GM18508 (cell line): ENCODE measurements around the gene TEX54.
"Not testable (repeated sequence)": the region's sequence is repeated elsewhere in the genome, so short reads cannot be mapped to it uniquely, and the experiment has no call there.

Experiments used
- ATAC-seq: cut with Tn5 transposase; IDR thresholded peaks from one replicate; pipeline ENCODE4 v1.9.1; 2021; ENCODE audit warnings: moderate number of reproducible peaks; ENCODE audit not compliant: insufficient read depth, unreplicated experiment

TEX54 gene

DNA sequence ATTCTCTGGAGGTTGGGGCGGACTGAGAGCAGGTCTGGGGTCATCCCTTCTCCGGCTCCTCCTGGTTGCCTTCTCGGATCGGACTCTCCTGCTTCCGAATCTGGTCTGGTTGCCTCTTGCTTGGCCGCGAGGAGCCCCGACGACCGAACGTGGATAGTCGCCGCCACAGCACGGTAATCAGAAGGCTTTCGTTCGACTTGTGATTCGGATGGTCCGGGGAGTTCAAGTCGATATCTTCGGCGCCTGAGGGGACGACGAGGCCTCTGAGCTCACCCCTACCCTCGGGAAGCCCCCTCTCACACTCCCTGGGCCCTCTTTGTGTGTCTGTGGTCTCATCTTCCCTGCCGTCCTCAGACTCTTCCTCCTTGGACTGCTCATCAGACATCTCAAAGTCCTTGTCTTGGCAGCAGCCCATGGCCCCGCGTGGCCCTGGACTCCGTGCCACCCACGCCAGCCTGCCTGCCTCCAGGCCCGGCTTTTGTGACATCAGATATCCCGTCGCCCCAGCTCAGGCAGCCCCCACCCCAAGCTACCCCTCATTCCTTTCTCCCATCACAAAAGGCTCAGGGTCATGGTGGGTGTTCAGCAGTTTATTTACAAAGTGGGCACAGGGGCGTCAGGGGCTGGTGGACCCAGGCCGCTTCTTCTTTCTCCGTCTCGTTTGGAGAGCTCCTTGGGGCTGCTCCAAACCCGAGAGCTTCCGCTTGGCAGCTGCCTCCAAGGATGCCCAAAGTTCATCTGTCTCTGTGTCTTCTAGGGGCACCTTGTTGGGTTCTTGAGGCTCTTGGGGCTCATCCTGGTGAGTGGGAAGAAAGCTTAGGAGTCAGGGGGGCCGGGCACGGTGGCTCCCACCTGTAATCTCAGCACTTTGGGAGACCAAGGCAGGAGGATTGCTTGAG, at the start of gene TEX54:
Gene TEX54 (minus strand): TSS at position 506 of the 899 bp plus-strand sequence.
- ATAC-seq: no peak

DNA sequence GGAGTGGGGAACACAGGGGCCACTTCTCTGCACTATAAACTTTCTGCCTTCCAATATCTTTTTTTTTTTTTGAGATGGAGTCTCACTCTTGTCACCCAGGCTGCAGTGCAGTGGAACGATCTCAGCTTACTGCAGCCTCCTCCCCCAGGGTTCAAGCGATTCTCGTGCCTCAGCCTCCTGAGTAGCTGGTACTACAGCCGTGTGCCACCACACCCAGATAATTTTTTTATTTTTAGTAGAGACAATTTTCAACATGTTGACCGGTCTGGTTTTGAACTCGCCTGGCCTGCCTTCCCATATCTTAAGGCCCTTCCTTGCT, 49.7 kb upstream of the TEX54 start:
- no peak for ATAC-seq

DNA sequence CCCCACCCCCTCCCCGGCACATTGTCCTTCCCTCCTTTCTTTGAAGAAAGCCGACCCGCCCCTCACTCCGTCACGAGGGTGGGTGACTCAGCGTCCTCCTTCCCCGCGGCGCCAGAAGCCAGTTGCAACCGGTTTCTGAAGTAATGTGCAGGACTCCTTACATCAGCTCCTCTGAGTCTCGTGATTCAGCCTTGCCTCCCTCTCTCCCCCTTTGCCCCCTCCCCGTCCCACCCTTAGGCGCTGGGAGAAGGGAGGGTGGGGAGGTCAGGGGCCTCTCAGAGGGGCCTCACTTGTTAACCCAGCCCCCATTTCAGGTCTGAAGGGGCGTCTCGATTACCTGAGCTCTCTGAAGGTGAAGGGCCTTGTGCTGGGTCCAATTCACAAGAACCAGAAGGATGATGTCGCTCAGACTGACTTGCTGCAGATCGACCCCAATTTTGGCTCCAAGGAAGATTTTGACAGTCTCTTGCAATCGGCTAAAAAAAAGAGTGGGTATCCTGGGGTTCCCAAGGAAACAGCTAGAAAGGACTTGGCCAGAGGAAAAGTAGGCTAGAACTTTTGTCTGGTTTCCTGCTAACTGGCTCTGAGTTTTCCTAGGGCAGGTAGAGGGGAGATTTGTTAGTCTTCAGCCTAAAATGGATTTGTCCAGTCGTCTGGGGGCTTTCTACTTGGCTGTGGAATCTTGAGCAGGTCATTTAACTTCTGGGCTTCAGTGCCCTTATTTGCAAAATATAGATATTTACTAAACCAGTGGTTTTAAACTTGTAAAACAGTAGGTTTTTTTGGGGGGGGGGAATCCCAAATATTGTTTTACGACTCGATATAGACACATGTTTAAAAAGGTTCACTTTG, 49.2 kb upstream of the TEX54 start:
- ATAC-seq: peak; percentile 26

DNA sequence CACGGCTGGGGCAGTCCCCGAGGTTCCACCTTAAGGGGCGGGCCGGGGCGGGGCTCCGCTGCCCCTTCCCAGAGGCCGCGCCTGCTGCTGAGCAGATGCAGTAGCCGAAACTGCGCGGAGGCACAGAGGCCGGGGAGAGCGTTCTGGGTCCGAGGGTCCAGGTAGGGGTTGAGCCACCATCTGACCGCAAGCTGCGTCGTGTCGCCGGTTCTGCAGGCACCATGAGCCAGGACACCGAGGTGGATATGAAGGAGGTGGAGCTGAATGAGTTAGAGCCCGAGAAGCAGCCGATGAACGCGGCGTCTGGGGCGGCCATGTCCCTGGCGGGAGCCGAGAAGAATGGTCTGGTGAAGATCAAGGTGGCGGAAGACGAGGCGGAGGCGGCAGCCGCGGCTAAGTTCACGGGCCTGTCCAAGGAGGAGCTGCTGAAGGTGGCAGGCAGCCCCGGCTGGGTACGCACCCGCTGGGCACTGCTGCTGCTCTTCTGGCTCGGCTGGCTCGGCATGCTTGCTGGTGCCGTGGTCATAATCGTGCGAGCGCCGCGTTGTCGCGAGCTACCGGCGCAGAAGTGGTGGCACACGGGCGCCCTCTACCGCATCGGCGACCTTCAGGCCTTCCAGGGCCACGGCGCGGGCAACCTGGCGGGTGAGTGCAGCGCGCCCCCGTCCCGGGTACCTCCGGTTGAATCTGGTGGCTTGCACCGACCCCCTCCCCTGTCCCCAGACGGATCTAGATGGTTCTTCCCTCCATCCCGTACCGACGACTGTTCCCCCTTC, 48.4 kb upstream of the TEX54 start, which contains the start of gene SLC3A2:
Gene SLC3A2 (plus strand): TSS at position 94 of the 776 bp plus-strand sequence. CDS start 128 bp downstream, at position 222.
- ATAC-seq: peak; percentile 35

DNA sequence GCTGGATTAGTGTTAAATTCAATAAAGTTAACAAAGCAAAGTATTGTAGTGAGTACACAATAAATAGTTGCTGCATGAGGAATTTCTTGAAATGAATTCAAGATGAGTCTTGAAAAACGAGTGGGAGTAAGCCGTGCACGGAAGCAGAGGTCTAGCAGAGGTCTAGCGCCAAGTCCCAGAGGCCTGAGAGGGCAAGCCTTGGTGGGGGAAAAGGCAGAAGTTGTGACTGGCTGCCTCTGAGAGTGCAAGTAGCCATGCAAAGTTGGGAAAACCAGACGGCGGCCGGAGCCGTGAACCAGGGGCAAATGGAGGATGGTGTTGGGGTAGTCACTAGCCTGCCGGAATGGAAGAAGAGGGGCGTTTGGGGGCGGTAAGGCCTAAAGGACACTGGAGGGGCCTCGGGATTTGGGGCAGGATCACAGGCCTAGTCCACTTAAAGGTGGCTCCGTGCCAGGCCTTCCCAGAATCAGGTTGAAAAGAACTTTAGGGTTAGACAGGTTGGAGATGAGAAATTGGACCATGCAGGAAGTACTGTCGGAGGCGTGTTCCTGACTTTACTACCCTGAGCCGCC, 47.7 kb upstream of the TEX54 start:
- no peak for ATAC-seq

DNA sequence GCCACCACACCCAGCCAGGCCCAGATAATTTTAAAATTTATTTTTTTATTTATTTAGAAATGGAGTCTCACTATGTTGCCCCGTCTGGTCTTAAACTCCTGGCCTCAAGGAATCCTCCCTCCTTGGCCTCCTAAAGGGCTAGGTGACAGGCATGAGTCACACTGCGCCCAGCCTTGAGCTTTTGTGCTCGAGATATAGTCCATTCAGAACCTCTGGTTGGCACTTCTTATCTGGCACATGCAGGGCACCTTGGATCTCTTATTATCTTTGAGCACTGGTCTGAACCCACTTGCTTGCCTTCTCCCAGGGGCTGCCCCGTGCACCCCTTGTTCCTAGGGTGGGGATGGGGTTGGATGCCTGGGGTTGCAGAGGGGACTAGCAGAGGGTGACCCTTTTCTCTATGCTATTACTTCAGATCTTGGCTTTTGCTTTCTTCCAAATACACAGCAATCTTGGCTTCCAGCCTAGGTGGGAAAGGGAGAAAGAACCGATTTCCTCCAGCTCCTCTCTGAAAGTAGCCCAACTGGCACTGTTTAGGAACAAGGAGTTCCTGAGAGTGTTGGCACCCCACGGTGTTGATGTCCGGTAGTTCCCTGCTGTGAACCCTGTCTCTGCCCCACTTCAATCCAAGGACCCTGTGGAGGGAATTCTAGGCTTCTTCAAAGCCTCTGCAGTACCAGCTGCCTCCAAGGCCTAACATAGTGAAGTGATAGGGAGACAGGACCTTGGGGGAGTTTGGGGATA, 46.8 kb upstream of the TEX54 start:
- no peak for ATAC-seq

DNA sequence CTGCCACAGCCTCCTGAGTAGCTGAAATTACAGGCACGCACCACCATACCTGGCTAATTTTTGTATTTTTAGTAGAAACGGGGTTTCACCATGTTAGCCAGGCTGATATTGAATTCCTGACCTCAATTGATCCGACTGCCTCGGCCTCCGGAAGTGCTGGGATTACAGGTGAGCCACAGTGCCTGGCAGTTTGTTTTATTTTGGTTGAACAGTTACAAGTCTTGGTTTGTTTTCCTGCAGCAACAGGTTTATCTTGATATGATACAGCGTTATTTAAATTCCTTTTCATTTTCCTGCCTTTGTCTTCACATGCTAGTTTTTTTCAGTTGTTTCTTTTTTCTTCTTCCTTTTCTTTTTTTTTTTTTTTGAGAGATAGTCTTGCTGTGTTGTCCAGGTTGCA, 44.1 kb upstream of the TEX54 start:
- no peak for ATAC-seq

DNA sequence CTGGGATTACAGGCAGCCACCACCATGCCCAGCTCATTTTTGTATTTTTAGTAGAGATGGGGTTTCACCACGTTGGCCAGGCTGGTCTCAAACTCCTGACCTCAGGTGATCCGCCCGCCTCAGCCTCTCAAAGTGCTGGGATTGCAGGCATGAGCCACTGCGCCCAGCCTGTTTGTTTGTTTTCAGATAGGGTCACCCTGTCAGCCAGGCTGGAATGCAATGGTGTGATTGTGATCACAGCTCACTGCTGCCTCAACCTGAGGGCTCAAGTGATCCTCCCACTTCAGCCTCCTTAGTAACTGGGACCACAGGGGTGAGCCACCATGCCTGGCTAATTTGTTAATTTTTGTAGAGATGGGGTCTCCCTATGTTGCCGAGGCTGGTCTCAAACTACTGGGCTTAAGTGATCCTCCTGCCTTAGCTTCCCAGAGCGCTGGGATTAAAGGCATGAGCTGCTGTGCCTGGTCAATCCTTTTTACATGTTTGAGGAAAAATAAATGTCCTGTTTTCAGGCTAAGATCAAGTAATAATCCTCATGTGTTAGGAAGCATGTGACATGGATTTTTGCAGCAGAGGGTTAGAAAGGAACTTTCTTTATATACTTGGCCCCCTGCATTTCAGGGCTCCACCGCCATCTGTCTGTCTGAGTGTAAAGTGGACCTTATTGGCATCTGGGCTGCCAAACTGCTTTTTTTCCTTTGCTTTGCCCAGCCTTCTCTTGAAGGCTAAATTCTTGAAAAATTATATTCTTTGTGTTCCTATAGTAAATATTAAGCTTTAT, 43.2 kb upstream of the TEX54 start:
- no peak for ATAC-seq

DNA sequence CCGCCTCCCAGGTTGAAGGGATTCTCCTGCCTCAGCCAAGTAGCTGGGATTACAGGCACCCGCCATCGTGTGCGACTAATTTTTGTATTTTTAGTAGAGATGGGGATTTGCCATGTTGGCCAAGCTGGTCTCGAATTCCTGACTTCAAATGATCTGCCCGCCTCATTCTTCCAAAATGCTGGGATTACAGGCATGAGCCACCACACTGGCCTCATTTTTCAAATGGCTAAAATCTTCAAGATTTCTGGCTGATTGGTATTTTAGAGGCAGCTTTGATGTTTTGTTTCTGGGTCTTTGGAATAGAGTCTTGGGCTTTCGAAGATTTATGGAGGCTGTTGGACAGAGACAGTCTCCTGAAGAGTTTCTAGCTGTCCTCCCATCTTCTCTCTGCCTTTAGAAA, 42.2 kb upstream of the TEX54 start:
- ATAC-seq: no peak

DNA sequence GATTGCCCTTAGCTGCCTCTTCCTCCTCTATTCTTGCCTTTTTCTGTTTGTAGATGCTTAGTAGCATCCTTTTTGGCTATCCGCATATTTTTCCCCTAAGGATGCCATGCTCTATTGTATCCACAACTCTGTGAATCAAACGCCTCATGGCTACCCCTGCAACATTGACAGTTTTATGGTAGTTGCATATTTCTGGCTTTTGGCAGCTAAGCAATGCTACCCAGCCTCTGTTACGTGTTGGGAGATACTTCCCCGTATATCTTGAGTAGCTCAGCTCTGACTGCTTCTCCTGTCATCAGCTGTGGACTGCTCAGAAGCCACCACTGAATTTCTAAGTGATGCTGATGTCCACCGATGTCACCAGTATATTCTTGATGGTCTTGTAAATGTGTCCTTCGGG, 33.0 kb upstream of the TEX54 start:
- ATAC-seq: no peak

DNA sequence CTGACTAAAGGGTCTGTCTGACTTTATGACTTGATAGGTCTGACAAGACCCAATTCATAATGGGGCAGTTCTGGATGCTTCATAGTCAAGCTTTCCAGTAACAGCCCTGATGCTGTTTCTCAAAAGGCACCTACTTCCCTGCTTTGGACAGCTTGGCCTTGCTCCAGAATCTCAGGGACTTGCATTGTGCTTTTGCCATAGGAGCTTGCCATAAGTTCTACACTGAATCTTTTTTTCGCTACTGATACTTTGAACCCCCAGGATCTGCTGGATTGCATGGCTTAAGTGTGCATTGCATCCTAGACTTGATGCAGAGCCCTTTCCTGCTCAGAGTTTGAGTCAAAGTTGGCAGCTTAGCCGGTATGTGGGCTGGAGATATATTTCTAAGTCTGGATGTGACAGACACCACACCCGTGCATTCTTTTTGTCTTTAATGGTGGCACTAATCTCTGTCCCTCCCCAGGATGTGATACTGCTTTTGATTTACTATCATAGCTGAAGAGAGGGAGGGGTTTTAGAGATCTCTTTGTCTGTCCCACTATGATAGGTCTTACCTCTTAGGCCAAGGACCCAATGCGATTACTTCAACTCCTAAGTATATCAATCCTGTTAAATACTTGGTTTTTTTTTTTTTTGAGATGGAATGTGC, 31.2 kb upstream of the TEX54 start:
- ATAC-seq: no peak

DNA sequence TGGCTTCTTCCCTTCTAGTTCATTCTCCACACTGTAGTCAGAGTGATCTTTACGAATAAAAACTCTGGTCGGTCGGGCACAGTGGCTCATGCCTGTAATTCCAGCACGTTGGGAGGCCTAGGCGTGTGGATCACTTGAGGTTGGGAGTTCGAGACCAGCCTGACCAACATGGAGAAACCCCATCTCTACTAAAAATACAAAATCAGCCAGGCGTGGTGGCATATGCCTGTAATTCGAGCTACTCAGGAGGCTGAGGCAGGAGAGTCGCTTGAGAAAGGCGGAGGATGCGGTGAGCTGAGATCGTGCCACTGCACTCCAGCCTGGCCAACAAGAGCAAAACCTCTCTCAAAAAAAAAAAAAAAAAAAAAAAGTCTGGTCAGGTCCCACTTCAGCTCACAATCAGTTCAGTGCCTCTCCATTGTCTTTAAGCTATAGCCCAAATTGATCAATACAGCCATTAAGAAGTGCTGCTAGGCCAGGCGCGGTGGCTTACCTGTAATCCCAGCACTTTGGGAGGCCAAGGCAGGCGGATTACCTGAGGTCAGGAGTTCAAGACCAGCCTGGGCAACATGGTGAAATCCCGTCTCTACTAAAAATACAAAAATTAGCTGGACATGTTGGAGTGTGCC, 29.0 kb upstream of the TEX54 start:
- not testable (repeated sequence) for ATAC-seq

DNA sequence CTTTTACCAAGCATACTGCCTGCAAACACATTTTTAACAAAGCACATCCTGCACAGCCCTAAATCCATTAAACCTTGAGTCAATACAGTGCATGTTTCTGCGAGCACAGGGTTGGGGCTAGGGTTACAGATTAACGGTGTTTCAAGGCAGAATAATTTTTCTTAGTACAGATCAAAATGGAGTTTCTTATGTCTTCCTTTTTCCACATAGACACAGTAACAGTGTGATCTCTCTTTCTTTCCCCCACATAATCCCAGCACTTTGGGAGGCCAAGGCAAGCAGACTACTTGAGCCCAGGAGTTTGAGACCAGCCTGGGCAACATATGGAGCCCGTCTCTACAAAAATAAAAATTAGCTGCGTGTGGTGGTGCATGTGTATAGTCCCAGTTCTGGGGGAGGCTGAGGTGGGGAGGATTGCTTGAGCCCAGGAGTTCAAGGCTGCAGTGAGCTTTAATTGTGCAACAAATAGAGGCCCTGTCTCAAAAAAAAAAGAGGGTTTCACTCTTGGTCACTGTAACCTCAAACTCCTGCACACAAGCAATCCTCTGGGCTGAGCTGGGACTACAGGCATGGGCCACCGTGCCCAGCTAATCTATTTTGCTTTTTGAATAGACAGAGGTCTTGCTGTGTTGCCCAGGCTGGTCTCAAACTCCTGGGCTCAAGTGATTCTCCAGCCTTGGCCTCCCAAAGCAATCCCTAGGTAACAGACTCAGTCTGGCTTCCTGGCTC, 28.4 kb upstream of the TEX54 start:
- ATAC-seq: no peak

DNA sequence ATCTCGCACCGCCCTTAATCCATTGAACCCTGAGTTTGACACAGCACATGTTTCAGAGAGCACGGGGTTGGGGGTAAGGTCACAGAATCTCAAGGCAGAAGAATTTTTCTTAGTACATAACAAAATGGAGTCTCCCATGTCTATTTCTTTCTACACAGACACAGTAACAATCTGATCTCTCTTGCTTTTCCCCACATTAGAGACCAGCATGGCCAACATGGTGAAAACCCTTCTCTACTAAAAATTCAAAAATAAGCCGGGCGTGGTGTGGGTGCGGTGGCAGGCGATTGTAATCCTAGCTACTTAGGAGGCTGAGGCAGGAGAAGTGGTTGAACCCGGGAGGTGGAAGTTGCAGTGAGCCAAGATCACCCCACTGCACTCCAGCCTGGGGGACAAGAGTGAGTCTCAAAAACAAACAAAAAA, 26.7 kb upstream of the TEX54 start:
- ATAC-seq: not testable (repeated sequence)

DNA sequence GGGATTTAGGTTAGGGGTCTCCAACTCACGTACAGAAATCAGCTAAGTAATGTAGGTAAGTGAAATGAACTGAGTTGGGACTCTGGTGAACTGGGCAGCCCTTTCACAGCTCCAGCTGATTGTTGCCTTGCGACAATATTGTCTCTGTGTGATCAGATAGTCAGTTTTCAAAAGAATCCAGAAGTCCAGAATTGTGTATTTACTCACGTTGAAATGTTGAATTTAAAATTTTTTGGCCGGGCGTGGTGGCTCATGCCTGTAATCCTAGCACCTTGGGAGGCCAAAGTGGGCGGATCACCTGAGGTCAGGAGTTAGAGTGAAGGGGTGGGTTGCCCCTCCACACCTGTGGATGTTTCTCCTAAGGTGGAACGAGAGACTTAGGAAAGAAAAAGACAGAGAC, 25.6 kb upstream of the TEX54 start:
- ATAC-seq: no peak

DNA sequence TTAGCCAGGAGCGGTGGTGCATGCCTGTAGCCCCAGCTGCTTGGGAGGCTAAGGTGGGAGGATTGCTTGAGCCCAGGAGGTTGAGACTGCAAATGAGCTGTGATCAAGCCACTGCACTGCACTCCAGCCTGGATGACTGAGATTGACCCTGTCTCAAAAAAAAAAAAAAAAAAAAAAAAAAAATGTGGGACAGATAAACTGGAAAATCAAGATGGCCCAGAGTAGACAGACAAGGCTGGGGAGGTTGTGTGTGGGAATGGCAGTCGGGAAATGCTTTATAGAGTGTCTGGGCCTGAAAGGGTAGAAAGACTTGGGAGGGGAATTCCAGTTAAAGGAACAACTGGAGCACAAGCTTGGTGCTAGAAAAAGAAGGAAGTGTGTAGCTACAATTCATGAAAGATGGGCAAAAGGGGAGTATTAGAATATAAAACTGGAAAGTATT, 24.9 kb upstream of the TEX54 start:
- no peak for ATAC-seq

DNA sequence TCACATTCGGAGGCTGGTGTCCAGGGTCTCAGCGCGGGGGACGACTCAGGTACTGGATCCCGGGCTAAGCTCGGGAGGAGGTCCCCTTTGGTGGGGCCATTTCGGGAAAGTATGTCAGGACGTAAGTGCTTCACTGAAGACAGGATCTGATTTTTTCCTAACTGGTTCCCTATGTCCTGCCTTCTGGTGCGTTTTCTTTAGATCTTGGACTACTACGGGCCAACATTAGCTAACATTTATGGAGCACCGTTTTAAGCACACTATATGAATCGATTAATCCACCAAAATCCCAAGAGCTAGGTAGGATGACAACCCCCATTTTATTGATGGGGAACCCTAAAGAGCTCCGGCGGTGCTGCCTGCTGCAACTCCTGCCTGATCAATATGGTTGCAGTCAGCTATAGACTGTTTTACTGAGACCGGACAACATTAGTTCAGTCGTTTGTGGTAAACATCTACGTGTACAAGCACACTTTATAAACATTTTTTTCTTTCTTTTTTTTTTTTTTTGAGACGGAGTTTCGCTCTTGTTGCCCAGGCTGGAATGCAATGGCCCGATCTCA, 23.8 kb upstream of the TEX54 start:
- no peak for ATAC-seq
